OCI-LY3 (cell line): ENCODE results near the gene SPATS1.

Experiments used
- CTCF ChIP-seq: fragments of 200-600, 300-600 bp; sonication (generic); IDR thresholded peaks from 2 replicates; pipeline ENCODE4 v1.5.1; 2014; ENCODE audit warnings: antibody characterized with exemption, low read length, low read depth
- EZH2phosphoT487 ChIP-seq: fragments of 200-600 bp; shearing (Covaris generic); IDR thresholded peaks from 2 replicates; pipeline ENCODE4 v1.6.1; 2018; ENCODE audit warnings: antibody characterized with exemption, mixed run types, low read depth

DNA sequence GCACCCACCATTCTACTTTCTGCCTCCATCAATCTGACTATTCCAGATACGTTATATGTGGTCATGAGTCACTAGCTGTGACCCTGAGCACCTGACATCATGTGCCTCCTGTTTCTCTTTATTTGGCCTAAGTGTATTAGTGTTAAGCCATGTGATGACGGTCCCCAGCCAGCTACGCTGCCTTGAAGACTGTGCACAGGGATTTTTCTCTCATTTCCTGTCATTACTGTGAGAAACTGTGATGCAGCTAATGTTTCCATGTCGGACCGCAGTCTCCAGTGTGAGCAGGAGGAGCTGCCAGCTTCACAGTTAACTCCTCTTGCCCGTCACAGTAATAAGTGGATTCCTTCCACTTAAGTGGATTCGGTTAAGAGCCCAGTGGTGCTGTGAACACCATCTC lies 9.9 kb upstream of the SPATS1 start:
- TF ChIP-seq CTCF (no peak), EZH2phosphoT487 (no peak)
